ENCODE data around the gene ADSS2. TPM values are rescaled to one million over a fixed set of nuclear protein-coding genes. Genes with fewer than 3 reads are reported as not detected.
"Not testable (repeated sequence)": the region's sequence is repeated elsewhere in the genome, so short reads cannot be mapped to it uniquely, and the experiment has no call there.

ADSS2 gene
- total RNA-seq: 15.4 TPM
- polyA plus RNA-seq (ENCODE audit: insufficient read depth in 1 of 8, insufficient read length in 8 of 8, low replicate concordance in 1 of 8): 10 to 100 TPM; 18.6 to 27.0 (median 20.9) TPM
- long read RNA-seq, donor 1, partial matches to known transcripts: 0 of 2 reads
- long read RNA-seq, donor 1, other reads (novel, unspliced or antisense): 0 of 2 reads
- long read RNA-seq, donor 2: 0 reads
- long read RNA-seq, donor 3, partial matches to known transcripts: 0 of 1 reads
- long read RNA-seq, donor 3, other reads (novel, unspliced or antisense): 0 of 1 reads
- long read RNA-seq, donor 4: 0 reads
- long read RNA-seq, donor 5, transcript ADSS-201 (13 exons, 2,780 nt): major isoform, 20 of 21 reads
- long read RNA-seq, donor 5, partial matches to known transcripts: 0 of 21 reads
- long read RNA-seq, donor 5, other reads (novel, unspliced or antisense): 0 of 21 reads
- long read RNA-seq, donor 6, partial matches to known transcripts: 0 of 4 reads
- long read RNA-seq, donor 6, other reads (novel, unspliced or antisense): 0 of 4 reads
- long read RNA-seq, donor 7, partial matches to known transcripts: 0 of 3 reads
- long read RNA-seq, donor 7, other reads (novel, unspliced or antisense): 0 of 3 reads
- long read RNA-seq, donor 8, partial matches to known transcripts: 0 of 3 reads
- long read RNA-seq, donor 8, other reads (novel, unspliced or antisense): 0 of 3 reads
- long read RNA-seq, donor 9, partial matches to known transcripts: 0 of 2 reads
- long read RNA-seq, donor 9, other reads (novel, unspliced or antisense): 0 of 2 reads
- long read RNA-seq, donor 10, transcript ADSS-201 (13 exons, 2,780 nt): major isoform, 9 of 9 reads
- long read RNA-seq, donor 10, partial matches to known transcripts: 0 of 9 reads
- long read RNA-seq, donor 10, other reads (novel, unspliced or antisense): 0 of 9 reads
- long read RNA-seq, donor 11, transcript ADSS-201 (13 exons, 2,780 nt): major isoform, 6 of 6 reads
- long read RNA-seq, donor 11, partial matches to known transcripts: 0 of 6 reads
- long read RNA-seq, donor 11, other reads (novel, unspliced or antisense): 0 of 6 reads

- DNase-seq: no peak
- H3K9me3 ChIP-seq (replicated peaks; ENCODE audit: control insufficient read depth, low read depth, low read length): no peaks in the 10 kb centered on the region
- WGBS (ENCODE audit: insufficient coverage): under 1% methylated on average over 45 of the region's 45 CpGs
These were observed at the start of gene ADSS2 for GRCh38 chr1:244451539-244451950. Gene ADSS2, minus strand, starts transcription at chr1:244451909. Its CDS starts 92 bp downstream, at chr1:244451817.

DNA sequence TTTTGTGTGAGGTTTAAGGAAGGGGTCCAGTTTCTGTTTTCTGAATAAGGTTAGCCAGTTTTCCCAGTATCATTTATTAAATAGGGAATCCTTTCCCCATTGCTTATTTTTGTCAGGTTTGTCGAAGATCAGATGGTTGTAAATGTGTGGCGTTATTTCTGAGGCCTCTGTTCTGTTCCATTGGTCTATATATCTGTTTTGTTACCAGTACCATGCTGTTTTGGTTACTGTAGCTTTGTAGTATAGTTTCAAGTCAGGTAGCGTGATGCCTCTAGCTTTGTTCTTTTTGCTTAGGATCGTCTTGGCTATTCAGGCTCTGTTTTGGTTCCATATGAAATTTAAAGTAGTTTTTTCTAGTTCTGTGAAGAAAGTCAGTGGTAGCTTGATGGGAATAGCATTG is 48.8 kb upstream of the ADSS2 start:
- no CpG with 5 or more reads among the region's 4 CpGs for WGBS (ENCODE audit: insufficient coverage)
- not testable (repeated sequence) for DNase-seq; H3K36me3 ChIP-seq (ENCODE audit: control insufficient read depth, insufficient read depth, low read length)

More at GRCh38 chr1:244451539-244451950, at the start of gene ADSS2:
- Histone ChIP-seq H3K27ac (ENCODE audit: low read length) (peak within 1 kb of the TSS; percentile 93), H3K27me3 (ENCODE audit: control insufficient read depth, insufficient read depth, low read length) (peaks cover 2% of the 10 kb centered on the region), H3K4me3 (ENCODE audit: low read length) (peak within 1 kb of the TSS; percentile 94), H3K4me1 (ENCODE audit: control insufficient read depth, insufficient read depth, low read length) (peaks cover 3% of the 10 kb centered on the region), H3K36me3 (ENCODE audit: control insufficient read depth, insufficient read depth, low read length) (no peaks in the 10 kb centered on the region)

GRCh38 chr1:244499484-244499883 is 47.8 kb upstream of the ADSS2 start:
- not testable (repeated sequence) for H3K27me3 ChIP-seq (ENCODE audit: control insufficient read depth, insufficient read depth, low read length); H3K4me1 ChIP-seq (ENCODE audit: control insufficient read depth, insufficient read depth, low read length); H3K9me3 ChIP-seq (replicated peaks; ENCODE audit: control insufficient read depth, low read depth, low read length); DNase-seq; H3K36me3 ChIP-seq (ENCODE audit: control insufficient read depth, insufficient read depth, low read length); H3K4me3 ChIP-seq (ENCODE audit: low read length); H3K27ac ChIP-seq (ENCODE audit: low read length)
- WGBS (ENCODE audit: insufficient coverage): no CpG with 5 or more reads among the region's 2 CpGs

More for the DNA sequence above, 48.8 kb upstream of the ADSS2 start:
- not testable (repeated sequence) for H3K27me3 ChIP-seq (ENCODE audit: control insufficient read depth, insufficient read depth, low read length); H3K9me3 ChIP-seq (replicated peaks; ENCODE audit: control insufficient read depth, low read depth, low read length); H3K27ac ChIP-seq (ENCODE audit: low read length); H3K4me3 ChIP-seq (ENCODE audit: low read length); H3K4me1 ChIP-seq (ENCODE audit: control insufficient read depth, insufficient read depth, low read length)

GRCh38 chr1:244497805-244498204 is 46.1 kb upstream of the ADSS2 start:
- Histone ChIP-seq H3K4me1 (ENCODE audit: control insufficient read depth, insufficient read depth, low read length) (no peaks in the 10 kb centered on the region), H3K4me3 (ENCODE audit: low read length) (no peak overlapping the region), H3K27ac (ENCODE audit: low read length) (no peak overlapping the region), H3K27me3 (ENCODE audit: control insufficient read depth, insufficient read depth, low read length) (no peaks in the 10 kb centered on the region), H3K36me3 (ENCODE audit: control insufficient read depth, insufficient read depth, low read length) (no peaks in the 10 kb centered on the region), H3K9me3 (replicated peaks; ENCODE audit: control insufficient read depth, low read depth, low read length) (no peaks in the 10 kb centered on the region)
- no peak for DNase-seq
- no CpG with 5 or more reads among the region's 1 CpG for WGBS (ENCODE audit: insufficient coverage)

DNA sequence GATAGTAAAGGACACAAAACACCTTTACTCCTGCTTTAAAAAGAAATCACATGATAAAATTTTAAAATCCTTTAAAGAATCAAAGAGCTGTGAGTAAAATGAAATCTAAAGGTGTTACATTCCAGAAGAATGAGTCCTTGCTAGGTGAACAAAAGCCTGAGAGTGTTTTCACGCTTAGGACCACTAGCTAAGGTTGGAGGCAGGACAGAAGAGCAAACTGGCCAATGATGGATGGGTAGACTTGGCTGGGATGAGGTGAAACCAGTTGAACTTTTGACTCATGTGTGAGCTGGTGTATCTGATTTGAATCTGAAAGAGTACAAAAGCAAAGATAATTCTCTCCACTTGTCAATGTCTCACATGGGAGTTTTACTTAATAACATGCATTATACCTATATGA is 44.5 kb upstream of the ADSS2 start:
- Histone ChIP-seq H3K4me3 (ENCODE audit: low read length) (no peak overlapping the region), H3K27me3 (ENCODE audit: control insufficient read depth, insufficient read depth, low read length) (no peaks in the 10 kb centered on the region), H3K9me3 (replicated peaks; ENCODE audit: control insufficient read depth, low read depth, low read length) (no peaks in the 10 kb centered on the region), H3K36me3 (ENCODE audit: control insufficient read depth, insufficient read depth, low read length) (no peaks in the 10 kb centered on the region), H3K4me1 (ENCODE audit: control insufficient read depth, insufficient read depth, low read length) (no peaks in the 10 kb centered on the region), H3K27ac (ENCODE audit: low read length) (no peak overlapping the region)
- no peak for DNase-seq
- WGBS (ENCODE audit: insufficient coverage): 80% methylated on average over 1 of the region's 1 CpG

DNA sequence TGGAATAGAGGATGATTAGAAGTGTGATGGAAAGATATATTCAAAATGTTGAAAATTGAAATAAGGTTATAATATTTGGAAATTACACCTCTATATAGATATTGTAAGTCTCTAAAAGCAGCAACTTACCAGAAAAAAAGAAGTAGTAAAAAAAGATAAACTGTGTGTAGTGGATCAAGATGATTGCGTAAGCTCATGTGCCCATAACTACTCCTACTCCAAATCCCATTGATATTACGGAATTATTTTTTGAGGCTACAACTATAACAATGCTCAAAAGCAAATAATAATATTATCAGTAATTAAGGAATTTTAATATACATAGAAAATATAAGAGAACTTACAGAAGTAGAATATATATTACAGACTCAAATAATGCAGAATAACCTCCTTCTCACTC is 42.9 kb upstream of the ADSS2 start:
- Histone ChIP-seq H3K27me3 (ENCODE audit: control insufficient read depth, insufficient read depth, low read length) (no peaks in the 10 kb centered on the region), H3K36me3 (ENCODE audit: control insufficient read depth, insufficient read depth, low read length) (no peaks in the 10 kb centered on the region), H3K9me3 (replicated peaks; ENCODE audit: control insufficient read depth, low read depth, low read length) (no peaks in the 10 kb centered on the region), H3K4me1 (ENCODE audit: control insufficient read depth, insufficient read depth, low read length) (no peaks in the 10 kb centered on the region), H3K4me3 (ENCODE audit: low read length) (no peak overlapping the region), H3K27ac (ENCODE audit: low read length) (no peak overlapping the region)
- no peak for DNase-seq
- WGBS (ENCODE audit: insufficient coverage): no CpG with 5 or more reads among the region's 2 CpGs

DNA sequence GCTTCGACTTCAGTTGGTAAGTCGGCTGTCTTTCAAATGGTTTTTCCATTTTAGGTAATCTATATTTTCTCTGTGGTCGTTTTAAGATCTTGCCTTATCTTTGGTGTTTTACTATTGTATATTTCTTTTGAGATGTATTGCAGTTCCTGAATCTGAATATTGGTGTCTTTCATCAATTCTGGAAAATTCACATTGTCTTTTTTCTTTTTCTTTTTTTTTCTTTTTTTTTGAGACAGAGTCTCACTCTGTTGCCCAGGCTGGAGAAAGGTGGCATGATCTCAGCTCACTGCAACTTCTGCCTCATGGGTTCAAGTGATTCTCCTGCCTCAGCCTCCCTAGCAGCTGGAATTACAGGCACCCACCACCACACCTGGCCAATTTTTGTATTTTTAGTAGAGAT is 33.3 kb upstream of the ADSS2 start:
- not testable (repeated sequence) for H3K4me1 ChIP-seq (ENCODE audit: control insufficient read depth, insufficient read depth, low read length); H3K27ac ChIP-seq (ENCODE audit: low read length); H3K27me3 ChIP-seq (ENCODE audit: control insufficient read depth, insufficient read depth, low read length); H3K9me3 ChIP-seq (replicated peaks; ENCODE audit: control insufficient read depth, low read depth, low read length); DNase-seq; H3K4me3 ChIP-seq (ENCODE audit: low read length); H3K36me3 ChIP-seq (ENCODE audit: control insufficient read depth, insufficient read depth, low read length)
- WGBS (ENCODE audit: insufficient coverage): no CpG with 5 or more reads among the region's 3 CpGs

- H3K9me3 ChIP-seq (replicated peaks; ENCODE audit: control insufficient read depth, low read depth, low read length): no peaks in the 10 kb centered on the region
- no peaks in the 10 kb centered on the region for H3K36me3 ChIP-seq (ENCODE audit: control insufficient read depth, insufficient read depth, low read length)
- H3K27me3 ChIP-seq (ENCODE audit: control insufficient read depth, insufficient read depth, low read length): no peaks in the 10 kb centered on the region
- H3K27ac ChIP-seq (ENCODE audit: low read length): no peak overlapping the region
- no peak overlapping the region for H3K4me3 ChIP-seq (ENCODE audit: low read length)
- 83% methylated on average over 1 of the region's 6 CpGs for WGBS (ENCODE audit: insufficient coverage)
- no peak for DNase-seq
- H3K4me1 ChIP-seq (ENCODE audit: control insufficient read depth, insufficient read depth, low read length): no peaks in the 10 kb centered on the region
These were observed 21.4 kb upstream of the ADSS2 start for GRCh38 chr1:244473059-244473605.

GRCh38 chr1:244466724-244467123 is 15.0 kb upstream of the ADSS2 start:
- no peaks in the 10 kb centered on the region for H3K36me3 ChIP-seq (ENCODE audit: control insufficient read depth, insufficient read depth, low read length)
- H3K27ac ChIP-seq (ENCODE audit: low read length): no peak overlapping the region
- no peaks in the 10 kb centered on the region for H3K27me3 ChIP-seq (ENCODE audit: control insufficient read depth, insufficient read depth, low read length)
- H3K4me3 ChIP-seq (ENCODE audit: low read length): no peak overlapping the region
- peaks cover under 1% of the 10 kb centered on the region for H3K4me1 ChIP-seq (ENCODE audit: control insufficient read depth, insufficient read depth, low read length)
- no peak for DNase-seq
- WGBS (ENCODE audit: insufficient coverage): no CpG with 5 or more reads among the region's 2 CpGs
- H3K9me3 ChIP-seq (replicated peaks; ENCODE audit: control insufficient read depth, low read depth, low read length): no peaks in the 10 kb centered on the region
